ENCODE measurements around the gene SLC66A1. TPM values are rescaled to one million over a fixed set of nuclear protein-coding genes. Genes with fewer than 3 reads are reported as not detected.
"Not testable (repeated sequence)": the region's sequence is repeated elsewhere in the genome, so short reads cannot be mapped to it uniquely, and the experiment has no call there.

The SLC66A1 gene
- total RNA-seq, 1 donor from 2014 or later, result 23.7 TPM

DNA sequence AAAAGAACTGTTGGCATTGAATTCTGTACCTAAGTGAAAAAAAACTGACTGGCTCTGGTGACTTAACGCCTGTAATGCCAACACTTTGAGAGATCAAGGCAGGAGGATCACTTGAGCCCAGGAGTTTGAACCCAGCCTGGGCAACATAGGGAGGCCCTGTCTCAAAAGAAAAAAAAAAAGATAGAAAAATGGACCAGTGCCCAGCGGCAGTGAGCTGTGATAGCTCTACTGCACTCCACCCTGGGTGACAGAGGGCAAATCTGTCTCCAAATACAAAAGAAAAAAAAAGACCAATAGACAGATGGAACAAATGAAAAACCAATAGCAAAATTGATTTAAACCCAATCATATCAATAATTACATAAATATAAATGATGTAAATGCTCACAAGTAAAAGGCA is 22.9 kb upstream of the SLC66A1 start:
- TF ChIP-seq, protein P1, sequence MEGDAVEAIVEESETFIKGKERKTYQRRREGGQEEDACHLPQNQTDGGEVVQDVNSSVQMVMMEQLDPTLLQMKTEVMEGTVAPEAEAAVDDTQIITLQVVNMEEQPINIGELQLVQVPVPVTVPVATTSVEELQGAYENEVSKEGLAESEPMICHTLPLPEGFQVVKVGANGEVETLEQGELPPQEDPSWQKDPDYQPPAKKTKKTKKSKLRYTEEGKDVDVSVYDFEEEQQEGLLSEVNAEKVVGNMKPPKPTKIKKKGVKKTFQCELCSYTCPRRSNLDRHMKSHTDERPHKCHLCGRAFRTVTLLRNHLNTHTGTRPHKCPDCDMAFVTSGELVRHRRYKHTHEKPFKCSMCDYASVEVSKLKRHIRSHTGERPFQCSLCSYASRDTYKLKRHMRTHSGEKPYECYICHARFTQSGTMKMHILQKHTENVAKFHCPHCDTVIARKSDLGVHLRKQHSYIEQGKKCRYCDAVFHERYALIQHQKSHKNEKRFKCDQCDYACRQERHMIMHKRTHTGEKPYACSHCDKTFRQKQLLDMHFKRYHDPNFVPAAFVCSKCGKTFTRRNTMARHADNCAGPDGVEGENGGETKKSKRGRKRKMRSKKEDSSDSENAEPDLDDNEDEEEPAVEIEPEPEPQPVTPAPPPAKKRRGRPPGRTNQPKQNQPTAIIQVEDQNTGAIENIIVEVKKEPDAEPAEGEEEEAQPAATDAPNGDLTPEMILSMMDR (conservative IDR thresholded peaks at IDR 0.05; ENCODE audit: low read depth, low read length), result no peak
- peak overlapping the region; percentile 60 for H3K4me3 ChIP-seq (ENCODE audit: low read depth, low read length)
- DNase-seq (ENCODE audit: low read depth), result no peak

DNA sequence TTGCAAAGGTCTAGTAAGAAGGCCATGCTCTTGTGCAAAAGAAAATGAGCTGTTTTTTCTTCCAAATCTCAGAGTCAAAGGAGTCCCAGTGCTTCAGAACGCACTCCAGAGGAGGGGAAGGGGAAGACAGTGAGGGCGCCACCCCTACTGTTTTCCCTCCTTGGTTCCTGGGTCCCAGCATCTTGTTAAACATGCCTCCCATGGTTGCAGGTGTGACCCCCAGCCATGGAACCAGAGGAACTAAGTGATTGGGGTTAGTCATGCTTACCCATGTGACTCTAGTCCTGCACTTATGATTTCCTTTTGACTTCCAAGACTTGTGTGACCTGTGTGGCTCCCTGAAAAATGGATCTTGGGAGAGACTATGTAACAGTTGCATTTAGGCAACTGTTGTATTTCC is 17.5 kb upstream of the SLC66A1 start:
- H3K4me3 ChIP-seq (ENCODE audit: low read depth, low read length), result no peak overlapping the region
- TF ChIP-seq, protein P1 (conservative IDR thresholded peaks at IDR 0.05; ENCODE audit: low read depth, low read length), result no peak
- DNase-seq (ENCODE audit: low read depth), result no peak

DNA sequence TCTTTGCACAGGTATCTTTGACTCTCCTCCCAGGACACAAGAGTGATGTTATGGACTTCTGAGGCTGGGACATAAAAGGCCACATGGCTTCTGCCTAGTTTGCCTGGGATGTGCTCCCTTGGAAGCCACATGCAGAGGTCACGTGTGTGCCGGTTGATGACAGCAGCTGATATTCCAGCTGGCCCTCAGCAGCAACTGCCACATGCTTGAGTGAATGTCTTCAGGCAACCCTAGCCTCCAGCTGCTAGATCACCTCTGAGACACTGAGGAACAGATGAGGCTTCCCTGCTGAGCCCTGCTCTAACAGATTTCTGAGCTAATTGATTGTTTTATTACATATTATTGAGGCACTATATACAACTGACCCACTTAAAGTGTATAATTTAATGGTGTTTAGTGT is 11.9 kb upstream of the SLC66A1 start:
- TF ChIP-seq, protein P1 (conservative IDR thresholded peaks at IDR 0.05; ENCODE audit: low read depth, low read length), result no peak
- DNase-seq (ENCODE audit: low read depth), result no peak
- no peak overlapping the region for H3K4me3 ChIP-seq (ENCODE audit: low read depth, low read length)

DNA sequence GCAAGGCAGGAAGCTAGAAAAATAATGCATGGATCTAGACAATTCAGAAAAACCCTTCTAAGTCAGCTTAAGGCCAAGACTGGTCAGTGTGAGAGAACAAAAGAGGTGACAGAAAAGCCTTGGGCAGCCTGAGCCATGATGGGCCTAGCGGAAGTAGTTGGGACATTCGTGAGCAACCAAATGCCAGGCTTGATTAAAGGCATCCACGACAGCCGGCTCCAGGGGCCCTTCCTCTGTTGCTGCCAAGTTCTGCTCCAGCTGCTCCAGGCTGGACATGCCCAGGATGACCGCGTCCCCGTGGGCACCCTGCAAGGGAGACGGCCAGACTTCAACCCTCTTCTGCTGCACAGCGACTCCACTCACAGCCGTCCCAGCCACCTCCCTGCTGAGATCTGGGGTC is 8.0 kb upstream of the SLC66A1 start:
- DNase-seq (ENCODE audit: low read depth); H3K4me3 ChIP-seq (ENCODE audit: low read depth, low read length): not testable (repeated sequence)

DNA sequence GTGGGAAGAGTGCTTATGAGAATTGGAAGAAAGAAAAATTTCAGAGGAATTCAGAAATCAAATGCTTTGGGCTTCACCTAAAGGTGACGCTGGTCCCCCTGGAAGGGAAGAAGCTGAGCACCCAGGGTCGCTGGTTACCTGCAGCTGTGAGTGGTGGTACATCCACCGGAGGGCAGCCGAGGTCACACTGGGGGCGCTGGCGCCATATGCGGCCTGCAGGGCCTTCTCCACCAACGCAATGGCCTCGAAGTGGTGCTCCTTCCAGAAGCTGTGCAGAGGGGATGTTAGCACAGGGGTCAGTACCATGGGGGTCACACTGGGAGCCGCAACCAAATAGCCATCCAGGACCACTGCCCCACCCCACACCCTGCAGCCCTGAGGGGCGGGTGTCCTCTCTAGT is 6.2 kb upstream of the SLC66A1 start:
- DNase-seq (ENCODE audit: low read depth), result no peak
- TF ChIP-seq, protein P1 (conservative IDR thresholded peaks at IDR 0.05; ENCODE audit: low read depth, low read length), result no peak
- no peak overlapping the region for H3K4me3 ChIP-seq (ENCODE audit: low read depth, low read length)

DNA sequence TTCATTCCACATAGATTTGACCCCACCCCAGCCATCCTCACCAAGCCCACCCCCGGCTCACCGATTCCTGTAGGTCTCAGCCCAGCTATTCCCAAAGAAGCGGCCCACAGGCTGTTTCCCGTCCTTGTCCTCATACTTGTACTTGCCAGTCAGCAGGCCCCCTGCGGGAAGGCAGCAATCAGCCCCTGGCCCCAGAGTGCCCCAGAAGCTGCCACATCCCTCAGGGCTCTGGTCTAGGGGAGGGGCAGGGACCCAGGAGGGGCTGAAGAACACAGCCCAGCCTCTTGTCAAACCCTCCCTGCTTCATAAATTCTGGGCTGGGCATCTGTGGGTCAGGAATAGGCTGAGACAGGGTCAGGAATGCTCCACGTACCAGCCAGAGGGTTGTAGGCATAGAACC is 5.2 kb upstream of the SLC66A1 start:
- TF ChIP-seq, protein P1 (conservative IDR thresholded peaks at IDR 0.05; ENCODE audit: low read depth, low read length), result no peak
- H3K4me3 ChIP-seq (ENCODE audit: low read depth, low read length), result no peak overlapping the region

DNA sequence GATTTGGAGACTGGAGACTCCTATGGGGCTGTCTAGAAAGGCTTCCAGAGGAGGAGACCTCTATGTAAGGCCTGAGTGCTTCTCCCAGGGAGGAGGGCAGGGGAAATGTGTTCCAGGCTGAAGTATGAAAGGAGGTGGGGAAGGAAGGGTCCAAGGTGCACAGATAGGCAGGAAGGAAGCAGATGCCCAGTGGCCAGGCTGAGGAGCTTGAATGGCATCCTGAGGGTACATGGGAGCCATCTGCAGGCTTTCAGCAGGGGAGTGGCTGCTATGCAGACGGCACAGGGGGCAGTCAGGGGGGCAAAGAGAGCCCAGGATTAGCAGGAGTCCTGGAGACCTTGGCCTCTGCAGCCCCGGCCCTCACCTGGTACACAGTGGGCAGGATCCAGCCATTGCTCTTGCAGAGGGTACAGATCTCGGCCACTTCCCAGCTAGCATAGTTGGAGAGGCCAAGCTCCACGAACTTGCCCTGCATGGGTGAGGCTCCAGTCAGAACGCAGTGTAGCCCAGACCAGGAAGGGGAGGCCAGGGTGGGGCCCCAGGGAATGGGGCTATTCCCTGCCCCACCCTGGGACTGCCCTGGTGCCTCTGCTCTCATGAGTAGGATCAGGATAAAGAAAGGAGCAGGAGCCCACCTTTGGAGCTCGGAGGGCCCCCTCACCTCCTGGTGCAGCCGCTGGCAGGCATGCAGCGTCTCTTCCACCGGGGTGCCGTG is 4.2 kb upstream of the SLC66A1 start:
- no peak overlapping the region for H3K4me3 ChIP-seq (ENCODE audit: low read depth, low read length)
- DNase-seq (ENCODE audit: low read depth), result no peak
- TF ChIP-seq, protein P1 (conservative IDR thresholded peaks at IDR 0.05; ENCODE audit: low read depth, low read length), result no peak

More for the DNA sequence above, 5.2 kb upstream of the SLC66A1 start:
- no peak for DNase-seq (ENCODE audit: low read depth)

All from epithelial cell of proximal tubule (primary cell).